ENCODE measurements around the gene ABCB11. TPM values are rescaled to one million over a fixed set of nuclear protein-coding genes. Genes with fewer than 3 reads are reported as not detected.
A peak's percentile ranks its signal among the peaks of the same experiment; 100 is the strongest.
"Not testable (repeated sequence)": the region's sequence is repeated elsewhere in the genome, so short reads cannot be mapped to it uniquely, and the experiment has no call there.

Gene ABCB11
- total RNA-seq, 1 donor from 2014 or later = 0.18 TPM

DNA sequence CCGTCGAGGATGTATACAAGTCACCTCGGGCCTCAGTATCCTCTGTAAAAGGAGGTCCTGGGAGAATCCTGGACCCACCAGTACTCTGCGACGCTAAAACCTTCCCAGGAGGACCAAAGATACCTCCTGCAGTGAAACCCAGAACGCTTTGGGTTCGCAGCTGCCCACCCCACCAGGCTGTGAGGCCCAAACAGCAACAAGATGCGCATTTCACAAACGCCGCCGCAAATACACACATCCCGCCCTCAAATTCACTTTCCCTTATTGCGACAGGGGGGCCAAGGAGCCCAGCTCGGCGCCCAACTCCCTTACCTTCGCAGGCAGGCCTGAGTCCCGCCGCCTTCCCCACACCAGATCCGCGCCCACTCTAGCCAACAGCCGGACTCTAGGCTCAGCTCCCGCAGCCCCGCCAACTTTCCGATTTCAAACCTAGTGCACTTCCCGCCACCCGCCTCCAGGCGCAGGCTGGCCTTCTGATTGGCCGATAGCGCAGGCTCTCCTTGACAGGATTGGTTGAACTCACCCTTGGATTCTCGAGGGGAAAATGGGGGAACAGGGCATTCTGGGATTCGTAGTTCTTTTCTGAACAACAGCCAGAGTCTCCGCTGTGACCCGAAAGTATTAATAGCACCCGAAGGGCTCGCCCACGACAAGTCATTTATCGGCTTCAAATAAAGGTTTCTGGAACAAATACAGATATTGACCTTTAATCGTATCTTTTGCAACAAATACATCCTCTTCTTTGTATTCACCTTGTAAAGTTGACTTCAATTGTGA is 140.9 kb downstream of the ABCB11 start, which contains the start of gene SPC25:
Gene SPC25 (minus strand): TSS at position 425 of the 777 bp plus-strand sequence. CDS start 911 bp downstream, outside the sequence.
- Mint-ChIP-seq H3K4me1 (peaks cover 17% of the 10 kb centered on the region), H3K27me3 (ENCODE audit: low read depth) (peaks cover 10% of the 10 kb centered on the region), H3K4me3 (peak within 1 kb of the TSS; percentile 91), H3K9me3 (no peaks in the 10 kb centered on the region), H3K27ac (peak within 1 kb of the TSS; percentile 54), H3K36me3 (peaks cover 8% of the 10 kb centered on the region)
- DNase-seq (ENCODE audit: low spot score in 2 of 2, unreplicated experiment in 2 of 2) = peak; percentile 80 to 88
- TF ChIP-seq, protein P1, sequence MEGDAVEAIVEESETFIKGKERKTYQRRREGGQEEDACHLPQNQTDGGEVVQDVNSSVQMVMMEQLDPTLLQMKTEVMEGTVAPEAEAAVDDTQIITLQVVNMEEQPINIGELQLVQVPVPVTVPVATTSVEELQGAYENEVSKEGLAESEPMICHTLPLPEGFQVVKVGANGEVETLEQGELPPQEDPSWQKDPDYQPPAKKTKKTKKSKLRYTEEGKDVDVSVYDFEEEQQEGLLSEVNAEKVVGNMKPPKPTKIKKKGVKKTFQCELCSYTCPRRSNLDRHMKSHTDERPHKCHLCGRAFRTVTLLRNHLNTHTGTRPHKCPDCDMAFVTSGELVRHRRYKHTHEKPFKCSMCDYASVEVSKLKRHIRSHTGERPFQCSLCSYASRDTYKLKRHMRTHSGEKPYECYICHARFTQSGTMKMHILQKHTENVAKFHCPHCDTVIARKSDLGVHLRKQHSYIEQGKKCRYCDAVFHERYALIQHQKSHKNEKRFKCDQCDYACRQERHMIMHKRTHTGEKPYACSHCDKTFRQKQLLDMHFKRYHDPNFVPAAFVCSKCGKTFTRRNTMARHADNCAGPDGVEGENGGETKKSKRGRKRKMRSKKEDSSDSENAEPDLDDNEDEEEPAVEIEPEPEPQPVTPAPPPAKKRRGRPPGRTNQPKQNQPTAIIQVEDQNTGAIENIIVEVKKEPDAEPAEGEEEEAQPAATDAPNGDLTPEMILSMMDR (IDR thresholded peaks at IDR 0.05; ENCODE audit: unreplicated experiment) = no peak

DNA sequence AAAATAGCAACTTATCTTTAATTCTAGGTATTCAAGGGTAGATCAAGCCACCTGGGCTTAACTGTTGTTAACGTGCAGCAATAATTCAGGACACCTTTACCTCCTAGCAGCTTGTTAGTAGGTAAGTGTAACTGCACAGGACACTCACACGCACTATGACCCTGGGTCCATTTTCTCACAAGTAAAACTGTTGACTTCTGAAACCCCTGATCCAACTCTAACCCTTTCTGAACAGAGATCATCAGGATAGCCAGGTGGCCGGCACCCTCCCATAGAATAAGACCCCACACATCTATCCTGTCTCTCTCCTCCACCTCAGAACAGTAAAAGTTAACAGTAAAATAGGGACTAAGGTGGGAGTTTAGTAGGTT is 141.5 kb downstream of the ABCB11 start:
- peak overlapping the region; percentile 91 for H3K4me3 Mint-ChIP-seq
- H3K27ac Mint-ChIP-seq = no peak overlapping the region
- H3K27me3 Mint-ChIP-seq (ENCODE audit: low read depth) = peaks cover 10% of the 10 kb centered on the region
- peaks cover 17% of the 10 kb centered on the region for H3K4me1 Mint-ChIP-seq
- TF ChIP-seq, protein P1 (IDR thresholded peaks at IDR 0.05; ENCODE audit: unreplicated experiment) = no peak
- no peak for DNase-seq (ENCODE audit: low spot score in 2 of 2, unreplicated experiment in 2 of 2)
- peaks cover 9% of the 10 kb centered on the region for H3K36me3 Mint-ChIP-seq
- no peaks in the 10 kb centered on the region for H3K9me3 Mint-ChIP-seq

DNA sequence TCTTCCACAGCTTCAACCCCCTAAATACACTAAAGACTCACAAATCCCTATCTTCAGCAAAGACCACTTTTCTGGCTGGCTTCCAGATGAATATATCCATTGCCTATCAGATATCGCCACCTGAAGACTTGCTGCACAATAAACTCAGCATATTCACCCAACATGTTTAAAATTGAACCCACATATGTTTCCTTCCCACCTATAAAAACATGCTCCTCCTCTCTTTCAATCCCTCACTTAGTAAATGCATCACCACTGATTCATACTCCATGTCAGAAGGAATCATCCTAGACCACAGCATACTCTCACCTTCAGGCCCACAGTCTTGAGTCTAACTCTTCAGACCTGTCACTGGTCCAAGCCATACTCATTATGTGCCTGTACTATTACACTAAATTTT is 146.1 kb downstream of the ABCB11 start:
- no peak overlapping the region for H3K4me3 Mint-ChIP-seq
- peaks cover 5% of the 10 kb centered on the region for H3K9me3 Mint-ChIP-seq
- TF ChIP-seq, protein P1 (IDR thresholded peaks at IDR 0.05; ENCODE audit: unreplicated experiment) = no peak
- no peaks in the 10 kb centered on the region for H3K27me3 Mint-ChIP-seq (ENCODE audit: low read depth)
- H3K36me3 Mint-ChIP-seq = peaks cover 11% of the 10 kb centered on the region
- no peak for DNase-seq (ENCODE audit: low spot score in 2 of 2, unreplicated experiment in 2 of 2)
- peaks cover 9% of the 10 kb centered on the region for H3K4me1 Mint-ChIP-seq
- H3K27ac Mint-ChIP-seq = no peak overlapping the region

DNA sequence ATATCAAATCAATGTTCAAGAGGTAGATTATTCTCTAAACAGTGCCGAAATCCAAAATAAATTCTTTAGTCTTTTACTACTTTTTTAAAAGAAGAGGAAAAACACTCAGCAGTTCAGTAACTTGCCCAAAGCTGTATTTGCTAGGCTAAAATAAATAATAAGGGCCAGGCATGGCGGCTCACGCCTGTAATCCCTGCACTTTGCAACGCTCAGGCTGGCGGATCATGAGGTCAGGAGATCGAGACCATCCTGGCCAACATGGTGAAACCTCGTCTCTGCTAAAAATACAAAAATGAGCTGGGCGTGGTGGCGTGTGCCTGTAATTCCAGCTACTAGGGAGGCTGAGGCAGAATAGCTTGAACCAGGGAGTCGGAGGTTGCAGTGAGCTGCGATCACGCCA is 149.0 kb downstream of the ABCB11 start:
- not testable (repeated sequence) for H3K36me3 Mint-ChIP-seq; H3K4me1 Mint-ChIP-seq; H3K9me3 Mint-ChIP-seq; H3K4me3 Mint-ChIP-seq; H3K27me3 Mint-ChIP-seq (ENCODE audit: low read depth); H3K27ac Mint-ChIP-seq; DNase-seq (ENCODE audit: low spot score in 2 of 2, unreplicated experiment in 2 of 2)

DNA sequence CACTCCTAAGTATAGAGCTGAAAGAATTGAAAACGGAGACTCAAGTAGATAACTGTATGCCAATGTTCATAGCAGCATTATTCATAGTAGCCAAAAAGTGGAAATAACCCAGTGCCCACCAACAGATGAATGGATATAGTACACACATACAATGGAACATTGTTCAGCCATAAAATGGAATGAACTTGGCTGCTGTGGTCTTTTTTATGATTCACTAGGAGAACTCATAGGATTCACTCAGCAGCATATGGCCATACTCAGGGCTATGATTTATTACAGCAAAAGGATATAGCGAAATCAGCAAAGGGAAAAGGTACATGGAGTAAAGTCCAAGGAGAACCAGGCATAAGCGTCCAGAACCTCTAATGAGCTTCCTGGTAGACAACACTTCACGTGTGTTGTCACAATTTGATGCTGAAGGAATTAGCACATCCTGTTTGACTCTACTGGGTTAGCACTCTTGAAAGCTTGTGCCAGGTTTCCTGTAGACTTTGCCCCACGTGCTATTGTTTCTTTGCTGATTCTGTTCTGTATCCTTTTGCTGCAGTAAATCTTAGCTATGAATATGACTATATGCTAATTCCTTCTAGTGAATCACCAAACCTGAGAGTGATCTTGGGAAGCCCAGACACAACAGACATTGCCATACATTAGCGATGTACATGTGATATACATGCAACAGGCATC is 156.6 kb downstream of the ABCB11 start:
- H3K36me3 Mint-ChIP-seq = peaks cover 5% of the 10 kb centered on the region
- H3K4me3 Mint-ChIP-seq = no peak overlapping the region
- no peak overlapping the region for H3K27ac Mint-ChIP-seq
- no peak for DNase-seq (ENCODE audit: low spot score in 2 of 2, unreplicated experiment in 2 of 2)
- TF ChIP-seq, protein P1 (IDR thresholded peaks at IDR 0.05; ENCODE audit: unreplicated experiment) = no peak
- H3K9me3 Mint-ChIP-seq = peaks cover under 1% of the 10 kb centered on the region
- H3K4me1 Mint-ChIP-seq = peaks cover 2% of the 10 kb centered on the region
- H3K27me3 Mint-ChIP-seq (ENCODE audit: low read depth) = no peaks in the 10 kb centered on the region

DNA sequence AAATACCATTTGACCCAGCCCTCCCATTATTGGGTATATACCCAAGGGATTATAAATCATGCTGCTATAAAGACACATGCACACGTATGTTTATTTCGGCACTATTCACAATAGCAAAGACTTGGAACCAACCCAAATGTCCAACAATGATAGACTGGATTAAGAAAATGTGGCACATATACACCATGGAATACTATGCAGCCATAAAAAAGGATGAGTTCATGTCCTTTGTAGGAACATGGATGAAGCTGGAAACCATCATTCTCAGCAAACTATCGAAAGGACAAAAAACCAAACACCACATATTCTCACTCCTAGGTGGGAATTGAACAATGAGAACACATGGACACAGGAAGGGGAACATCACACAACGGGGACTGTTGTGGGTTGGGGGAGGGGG is 160.3 kb downstream of the ABCB11 start:
- peaks cover 23% of the 10 kb centered on the region for H3K36me3 Mint-ChIP-seq
- H3K27me3 Mint-ChIP-seq (ENCODE audit: low read depth); H3K4me1 Mint-ChIP-seq; H3K27ac Mint-ChIP-seq; DNase-seq (ENCODE audit: low spot score in 2 of 2, unreplicated experiment in 2 of 2); H3K9me3 Mint-ChIP-seq; H3K4me3 Mint-ChIP-seq: not testable (repeated sequence)

Other genes starting within 250 kb of the ABCB11 start
- gene NOSTRIN, start 228.7 kb downstream of the ABCB11 start, total RNA-seq = 0.90 to 1.0 TPM (median 0.98 TPM) in 3 replicates
- gene SPC25, start 140.9 kb downstream of the ABCB11 start, total RNA-seq = 9.1 to 10.3 TPM (median 10.1 TPM) in 3 replicates
- gene G6PC2, start 130.0 kb downstream of the ABCB11 start, total RNA-seq = not detected in 3 replicates
- gene DHRS9, start 38.2 kb upstream of the ABCB11 start, total RNA-seq = 0.16 to 0.18 TPM in 2 of 3 replicates, not detected in the other